Umbilical cord (tissue), 2 donors: Measurements from ENCODE around the gene ZMYND11. TPM values are rescaled to one million over a fixed set of nuclear protein-coding genes. Genes with fewer than 3 reads are reported as not detected.
"Not testable (repeated sequence)": the region's sequence is repeated elsewhere in the genome, so short reads cannot be mapped to it uniquely, and the experiment has no call there.

Source experiments
- DNase-seq: peaks from one replicate; pipeline ENCODE4 v3.0.0-alpha.2; 2015; ENCODE audit warnings: low spot score
- total RNA-seq: library from RNA; depleted of rRNA; stranded (reverse); fragments of >200 nt; gene quantifications from one replicate; pipeline ENCODE4 v1.2.3, GENCODE V29; 2014; ENCODE audit warnings: low replicate concordance; ENCODE audit not compliant: insufficient read depth

Gene ZMYND11
- total RNA-seq, 1 donor from 2014 or later: 68.1 TPM

DNA sequence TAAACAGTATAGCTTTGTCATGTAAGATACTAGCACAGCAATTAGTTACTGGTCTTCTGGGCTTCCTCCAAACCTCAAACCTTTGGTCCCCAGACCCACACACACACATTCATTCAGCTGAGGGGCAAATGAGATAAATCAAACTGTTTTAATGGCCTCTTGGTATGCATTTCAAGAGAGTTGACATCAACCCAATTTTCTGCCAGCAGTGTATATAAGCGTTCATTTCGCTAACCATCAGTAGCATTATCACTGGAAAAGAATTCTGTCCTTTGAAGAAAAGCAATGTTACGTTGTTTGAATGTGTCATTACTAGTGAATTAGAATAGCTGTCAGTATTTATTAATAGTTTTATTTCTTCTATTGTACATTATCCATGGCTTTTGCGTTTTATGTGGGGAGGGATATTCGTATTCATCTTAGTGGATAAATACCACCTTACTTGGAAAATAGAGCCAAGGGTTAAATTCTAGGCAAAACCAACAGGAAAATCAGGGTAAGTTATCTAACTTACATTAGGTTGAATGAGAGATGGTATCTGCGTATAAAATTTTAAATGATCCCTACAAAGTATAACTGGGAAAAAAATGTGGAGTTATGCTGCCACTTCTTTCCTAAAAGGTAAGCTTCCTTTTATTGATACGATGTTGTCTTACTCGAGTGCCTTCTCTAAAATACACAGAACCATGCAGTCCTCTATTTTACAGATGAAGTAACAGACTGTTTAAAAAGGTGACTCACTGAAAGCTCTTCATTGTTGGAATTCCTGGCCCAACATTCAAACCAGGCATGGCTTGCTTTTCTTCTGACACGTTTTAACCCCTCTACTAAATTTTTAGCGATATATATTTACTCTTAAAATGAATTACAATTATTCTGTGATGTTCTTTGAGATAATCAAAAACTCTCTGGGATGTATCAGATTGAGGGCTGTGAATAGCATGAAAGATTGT lies 2.0 kb upstream of the ZMYND11 start:
- peak; percentile 37 for DNase-seq

DNA sequence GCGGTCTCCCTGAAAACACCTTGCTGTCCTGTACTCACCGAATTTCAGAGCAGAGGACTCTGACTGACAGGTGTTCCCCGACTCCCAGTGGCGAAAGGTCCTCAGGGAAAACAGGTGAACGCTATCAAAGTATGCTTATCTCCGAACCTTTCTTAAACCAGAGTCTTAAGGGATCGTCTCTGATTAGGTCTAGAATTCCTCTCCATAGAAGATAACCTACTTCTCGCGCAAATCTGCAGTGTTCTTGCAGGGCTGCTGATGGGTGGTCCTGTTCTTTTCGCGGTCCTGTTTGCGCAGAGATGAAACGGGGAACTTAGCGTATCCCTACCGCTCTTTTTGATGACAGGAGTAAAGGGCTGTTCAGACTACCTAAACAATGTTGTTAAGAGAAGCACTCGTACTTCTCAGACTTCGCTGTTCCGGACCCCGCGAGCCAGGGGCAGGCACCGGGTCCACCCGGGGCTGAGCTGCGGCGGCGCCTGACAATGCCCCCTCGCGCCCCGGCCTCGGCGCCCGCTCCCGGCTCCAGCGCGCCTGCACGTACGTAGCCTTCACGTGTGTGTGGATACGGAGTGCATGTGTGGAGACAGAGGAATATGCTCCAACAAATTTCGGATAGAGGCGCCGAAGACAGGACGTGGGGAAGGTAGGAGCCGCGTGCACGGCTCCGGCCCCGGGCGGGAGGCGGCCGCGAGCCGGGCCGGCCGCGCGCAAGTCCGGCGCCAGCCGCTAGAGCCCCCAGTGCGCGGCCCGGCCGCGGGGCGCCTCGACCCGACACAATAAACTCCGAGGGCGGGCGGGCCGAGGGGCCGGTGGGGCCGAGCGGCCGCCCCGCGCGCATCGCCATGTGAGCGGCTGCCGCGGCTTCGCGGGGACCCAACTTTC lies 766 bp upstream of the ZMYND11 start:
- peak; percentile 33 for DNase-seq

DNA sequence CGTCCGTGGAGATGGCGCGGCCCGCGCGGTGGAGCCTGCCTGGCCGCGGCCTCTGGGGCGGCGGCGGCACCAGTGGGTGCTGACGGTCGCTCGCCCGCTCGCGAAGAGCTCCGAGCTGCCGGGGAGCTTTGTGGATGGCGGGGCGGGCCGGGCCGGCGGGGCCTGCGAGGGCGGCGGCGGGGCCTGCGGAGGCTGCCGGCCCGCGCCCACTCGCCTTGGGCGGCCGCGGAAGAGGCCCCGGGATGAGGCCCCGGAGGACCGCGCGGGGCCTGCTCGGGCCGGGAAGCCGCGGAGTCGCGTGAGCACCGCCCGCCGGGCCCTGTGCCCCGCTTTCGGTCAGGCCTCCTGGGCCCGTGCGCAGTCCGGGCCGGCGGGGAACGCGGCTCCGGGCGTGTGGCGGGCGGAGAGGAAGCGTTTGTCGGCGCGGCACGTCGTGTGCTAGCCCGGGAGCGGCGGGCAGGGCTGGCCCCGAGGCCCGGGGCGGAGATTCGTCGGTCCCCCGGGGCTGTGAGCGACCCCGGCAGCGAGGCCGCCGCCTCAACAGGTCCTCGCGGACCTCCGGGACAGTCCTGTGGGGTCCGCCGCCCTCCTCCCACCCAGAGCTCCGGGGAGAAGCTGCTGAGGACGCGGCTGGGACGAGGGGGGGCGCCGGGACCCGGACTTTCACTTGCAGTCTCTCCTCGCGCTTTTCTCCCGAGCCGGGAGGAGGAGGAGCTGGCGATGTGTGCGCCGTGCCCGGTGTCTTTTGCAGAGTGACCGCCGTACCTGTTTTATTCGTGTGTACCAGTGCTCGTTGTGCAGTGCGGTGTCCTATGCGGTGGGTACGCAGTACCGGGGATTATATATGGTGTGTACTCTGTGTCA lies 578 bp downstream of the ZMYND11 start:
- DNase-seq: peak; percentile 57

DNA sequence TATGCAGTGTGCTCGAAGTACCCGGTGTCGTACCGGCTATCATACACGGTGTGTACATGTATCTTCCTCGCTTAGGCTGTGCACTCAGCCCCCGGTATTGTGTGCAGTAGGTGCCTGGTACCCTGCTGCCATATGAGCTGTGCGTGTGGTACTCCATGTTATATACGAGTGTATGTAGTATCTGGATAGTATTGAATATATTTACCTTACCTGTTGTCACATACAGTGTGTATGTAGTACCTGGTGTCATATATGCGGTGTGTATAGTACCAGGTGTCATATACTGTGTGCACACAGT lies 1.2 kb downstream of the ZMYND11 start:
- DNase-seq: no peak

DNA sequence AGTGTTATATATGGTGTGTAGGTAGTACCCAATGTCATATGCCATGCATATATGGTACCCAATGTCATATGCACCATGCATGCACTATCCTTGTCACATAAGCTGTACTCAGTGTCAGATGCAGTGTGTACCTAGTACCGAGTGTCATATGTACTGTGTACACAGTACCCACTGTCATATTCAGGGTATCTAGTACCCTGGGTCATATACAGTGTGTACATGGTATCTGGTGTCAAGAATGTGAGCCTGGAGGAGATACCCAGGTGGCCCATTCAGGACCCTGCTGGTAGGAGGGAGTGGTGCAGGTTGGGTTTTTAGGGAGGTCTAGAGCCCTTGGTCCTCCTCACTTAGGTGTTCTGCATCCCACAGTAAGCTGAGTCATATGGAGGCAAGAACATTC lies 1.8 kb downstream of the ZMYND11 start:
- DNase-seq: peak; percentile 12

DNA sequence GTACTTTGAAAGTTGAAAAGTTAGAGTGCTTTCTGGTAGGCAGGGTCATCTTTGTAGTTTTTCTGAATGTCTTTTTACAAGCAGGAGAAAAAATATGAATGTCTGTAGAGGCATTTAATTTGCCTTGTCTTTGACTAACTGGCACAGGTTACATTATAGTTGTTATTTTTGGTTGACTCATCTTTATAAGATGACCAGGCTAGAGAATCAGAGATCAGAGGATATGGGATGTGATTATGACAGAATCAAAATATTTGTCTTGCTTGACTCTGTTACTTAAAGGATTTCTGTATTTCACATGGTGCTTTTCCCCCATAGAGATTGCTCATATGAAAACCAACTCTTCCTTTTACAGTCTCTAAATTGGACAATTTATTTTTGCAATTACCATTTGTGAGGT lies 2.4 kb downstream of the ZMYND11 start:
- peak; percentile 6 for DNase-seq

DNA sequence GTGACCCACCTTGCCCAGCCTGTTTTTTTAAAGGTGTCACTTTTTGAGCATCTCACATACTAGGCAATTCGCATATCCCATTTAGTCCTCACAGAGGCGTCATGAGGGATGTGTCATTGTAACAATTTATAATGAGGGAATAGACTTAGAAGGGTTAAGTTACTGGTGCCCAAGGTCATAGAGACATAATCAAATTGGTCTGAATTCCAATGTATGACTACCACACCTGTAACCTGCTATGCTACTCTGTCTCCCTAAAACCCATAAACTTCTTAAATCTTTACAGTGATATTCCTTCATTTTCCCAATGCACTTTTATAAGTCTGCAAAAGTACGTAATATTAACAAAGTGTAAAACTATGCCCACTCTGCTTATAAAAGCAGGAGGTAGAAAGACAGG lies 7.1 kb downstream of the ZMYND11 start:
- no peak for DNase-seq

DNA sequence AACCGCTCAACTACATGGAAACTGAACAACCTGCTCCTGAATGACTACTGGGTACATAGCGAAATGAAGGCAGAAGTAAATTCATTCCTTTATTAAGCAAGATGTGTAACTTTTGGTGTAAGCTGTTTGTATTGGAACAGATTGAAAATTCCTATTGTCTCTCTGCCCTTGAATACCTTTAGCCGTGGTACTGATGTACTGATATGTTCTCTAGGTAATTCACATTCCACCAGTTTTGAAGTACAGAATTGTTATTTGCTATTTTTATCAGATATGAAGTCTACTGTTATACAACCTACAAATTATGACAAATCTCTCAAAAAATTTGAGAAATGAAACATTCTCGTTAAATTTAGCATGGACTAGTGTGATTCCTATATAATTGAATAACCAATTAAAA lies 17.7 kb downstream of the ZMYND11 start:
- DNase-seq: no peak

DNA sequence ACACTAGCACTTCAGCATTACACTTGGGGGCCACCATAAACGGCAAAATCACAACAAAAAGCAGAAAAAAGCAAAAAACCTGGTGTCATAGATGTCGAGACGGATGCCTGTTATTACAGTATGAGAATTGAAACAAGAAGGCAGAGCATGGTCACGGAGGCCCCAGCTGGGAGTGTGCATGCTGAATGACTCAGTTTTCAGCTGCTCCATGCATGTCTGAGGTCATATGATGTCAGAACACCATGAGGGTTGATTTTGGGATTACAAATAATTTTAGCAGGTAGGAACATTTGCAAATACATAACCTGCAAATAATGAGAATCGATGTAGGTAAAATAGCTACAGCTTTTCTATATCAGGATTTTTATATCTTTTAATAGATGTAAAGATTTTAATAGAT lies 19.1 kb downstream of the ZMYND11 start:
- no peak for DNase-seq

DNA sequence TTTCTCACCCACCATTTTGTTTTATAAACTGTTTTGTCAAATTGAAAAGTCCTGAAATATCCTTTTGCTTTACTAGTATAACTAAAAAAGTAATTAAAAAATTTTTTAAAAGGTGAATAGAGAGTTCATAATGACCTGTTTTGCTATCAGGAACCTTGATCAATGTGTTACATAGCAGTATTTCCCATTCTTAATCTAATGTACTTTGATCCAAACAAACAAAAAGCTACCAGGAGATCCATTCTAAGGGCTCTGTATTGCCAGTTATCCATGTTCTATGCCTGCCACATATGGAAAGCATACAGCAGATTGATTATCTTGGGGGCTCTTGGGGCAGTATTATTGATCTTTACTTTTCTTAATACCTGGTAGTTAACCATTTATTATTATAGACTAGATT lies 32.1 kb downstream of the ZMYND11 start:
- DNase-seq: no peak

DNA sequence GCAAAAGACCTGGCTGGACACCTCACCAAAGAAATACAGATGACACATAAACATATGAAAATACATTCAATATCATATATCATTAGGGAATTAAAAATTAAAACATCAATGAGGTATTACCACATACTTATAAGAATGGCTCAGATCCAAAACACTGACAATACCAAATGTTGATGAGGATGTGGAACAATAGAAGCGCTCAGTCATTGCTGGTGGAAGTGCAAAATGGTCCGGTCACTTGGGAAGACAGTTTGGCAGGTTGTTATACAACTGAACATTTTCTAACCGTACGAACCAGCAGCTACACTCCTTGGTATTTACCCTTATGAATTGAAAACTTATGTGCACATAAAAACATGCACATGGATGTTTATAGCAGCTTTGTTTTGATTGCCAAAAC lies 38.5 kb downstream of the ZMYND11 start:
- DNase-seq: no peak

DNA sequence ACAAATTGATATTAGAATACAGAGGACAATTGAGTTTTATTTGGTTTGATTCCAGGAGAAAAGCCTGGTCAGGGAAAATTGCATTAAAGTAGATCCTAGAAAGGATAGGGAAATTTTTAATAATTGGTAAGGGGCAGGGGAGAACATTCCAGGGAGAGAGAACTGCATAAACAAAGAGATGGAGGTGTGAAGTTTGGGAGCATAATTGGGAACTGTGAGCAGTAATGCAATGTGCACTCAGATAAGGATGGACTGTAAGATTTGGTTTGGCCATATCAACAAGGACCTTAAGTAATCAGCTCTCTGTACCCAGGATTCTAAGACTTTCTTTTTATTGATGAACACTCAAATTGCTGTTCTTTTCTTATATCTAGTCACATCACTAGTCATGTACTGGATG lies 41.4 kb downstream of the ZMYND11 start:
- DNase-seq: no peak

DNA sequence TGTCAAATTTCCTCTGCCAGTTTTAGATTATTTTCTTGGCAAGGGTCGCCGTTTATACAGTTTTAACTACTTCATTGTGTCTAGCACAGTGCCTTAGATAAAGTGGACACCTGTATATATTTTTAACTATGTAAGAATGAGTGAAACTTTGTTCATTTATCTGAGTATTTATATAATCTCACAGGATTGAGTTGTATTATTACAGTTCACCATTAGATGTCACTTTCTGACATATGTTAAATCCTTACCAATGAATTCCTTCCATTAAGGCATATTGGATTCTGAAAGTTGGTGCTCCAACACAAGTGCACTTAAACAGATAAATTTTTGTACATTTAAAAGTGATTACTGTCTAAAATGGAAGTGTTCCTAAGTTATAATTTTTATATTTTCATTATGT lies 43.0 kb downstream of the ZMYND11 start:
- peak; percentile 49 for DNase-seq

DNA sequence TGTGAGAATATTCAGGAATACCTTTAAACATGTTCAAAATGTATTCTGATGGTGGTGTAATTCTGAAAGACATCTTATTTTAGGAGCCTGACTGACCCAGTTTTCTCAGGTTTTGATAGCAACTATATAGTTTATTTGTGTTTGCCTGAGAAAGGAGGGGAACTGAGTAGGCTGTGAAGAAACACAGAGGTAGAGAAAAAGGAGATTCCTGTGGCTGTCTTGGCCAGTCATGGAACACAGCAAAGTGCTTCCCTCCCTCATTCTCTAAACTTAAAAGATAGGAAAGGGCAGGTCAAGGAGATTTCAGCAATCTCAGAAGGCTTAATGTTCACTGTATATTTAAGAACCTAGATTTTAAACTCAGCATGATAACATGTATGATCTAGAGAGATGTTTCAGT lies 43.5 kb downstream of the ZMYND11 start:
- peak; percentile 56 for DNase-seq

DNA sequence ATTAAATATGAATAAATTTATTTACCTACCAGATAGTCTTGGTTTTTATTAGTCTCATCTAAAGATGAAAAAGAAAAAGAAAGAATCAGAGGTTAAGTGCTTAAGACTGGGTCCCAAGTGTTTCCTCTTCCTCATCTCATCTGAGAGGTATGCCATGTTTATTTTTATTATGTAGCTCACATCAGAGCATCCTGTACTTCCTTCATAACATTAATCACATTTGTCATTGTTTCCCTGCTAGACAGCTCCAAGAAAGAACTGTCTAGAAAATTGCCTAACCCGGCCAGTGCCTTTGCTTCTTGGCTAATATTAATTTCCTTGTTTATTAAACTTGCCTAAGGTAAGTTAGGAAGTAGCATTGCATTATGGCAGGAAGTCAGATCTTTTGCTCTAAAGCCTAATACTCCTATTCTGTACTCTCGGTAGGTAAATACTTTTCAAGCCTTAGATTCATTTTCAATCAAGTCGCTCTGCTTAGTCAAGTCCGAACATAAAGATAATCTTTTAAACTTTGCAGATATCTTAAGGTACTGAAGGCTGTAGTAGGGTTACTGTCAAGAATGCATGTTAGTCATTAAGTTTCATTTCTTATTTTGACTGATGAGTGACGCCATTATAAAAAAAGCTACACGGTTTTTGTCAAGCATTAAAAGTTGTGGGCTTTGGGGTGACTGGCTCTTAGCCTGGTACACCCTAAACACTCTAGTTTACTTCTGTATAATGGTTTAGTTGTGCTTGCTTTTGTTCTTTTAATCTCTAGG lies 47.4 kb downstream of the ZMYND11 start:
- no peak for DNase-seq

DNA sequence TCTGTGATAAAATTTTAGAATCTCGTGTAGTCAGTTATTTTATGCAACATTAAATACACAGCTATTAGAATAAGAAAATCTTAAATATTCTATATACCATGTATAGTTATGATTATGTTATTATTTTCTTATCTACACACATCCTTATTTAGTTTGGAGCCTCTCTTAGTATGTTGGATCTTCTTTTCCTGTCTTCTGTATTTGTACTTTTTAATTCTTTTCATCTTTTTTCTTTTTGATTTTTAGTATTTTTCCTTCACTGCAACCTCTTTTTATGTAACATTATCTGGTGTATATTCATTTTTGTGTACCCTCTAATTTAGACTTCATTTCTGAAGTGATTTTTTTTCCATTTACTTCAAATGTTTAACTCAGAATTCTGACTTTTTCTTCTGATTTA lies 48.9 kb downstream of the ZMYND11 start:
- no peak for DNase-seq

DNA sequence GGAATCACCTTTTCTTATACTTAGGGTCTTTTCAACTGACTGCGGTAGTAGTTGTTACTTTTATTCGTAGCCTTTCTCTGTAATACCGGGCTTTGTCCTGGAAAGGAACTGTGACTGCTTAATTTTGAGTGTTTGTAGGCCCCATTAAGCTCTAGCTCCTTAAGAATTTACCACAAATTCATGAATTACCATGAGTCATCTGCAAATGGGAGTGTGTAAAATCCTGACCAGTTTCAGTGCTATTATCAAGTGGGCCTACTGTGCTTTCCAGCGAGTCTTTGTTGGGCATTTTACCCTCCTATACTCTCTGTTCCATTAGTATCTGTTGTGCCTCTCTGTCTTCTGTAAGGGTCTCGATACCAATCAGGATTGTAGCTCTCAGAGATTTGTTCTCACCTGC lies 49.7 kb downstream of the ZMYND11 start:
- no peak for DNase-seq

DNA sequence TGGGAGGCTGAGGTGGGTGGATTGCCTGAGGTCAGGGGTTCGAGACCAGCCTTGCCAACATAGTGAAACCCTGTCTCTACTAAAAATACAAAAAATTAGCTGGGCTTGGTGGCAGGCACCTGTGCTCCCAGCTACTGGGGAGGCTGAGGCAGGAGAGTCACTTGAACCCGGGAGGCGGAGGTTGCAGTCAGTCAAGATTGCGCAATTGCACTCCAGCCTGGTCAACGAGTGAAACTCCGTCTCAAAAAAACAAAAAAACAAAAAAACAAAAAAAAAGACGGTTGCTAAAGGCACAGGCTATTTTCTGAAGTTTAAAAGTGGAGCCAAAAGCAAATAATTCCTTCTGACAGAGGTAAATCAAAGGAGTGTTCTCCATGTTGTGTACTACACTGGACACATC lies 50.3 kb downstream of the ZMYND11 start:
- DNase-seq: not testable (repeated sequence)

DNA sequence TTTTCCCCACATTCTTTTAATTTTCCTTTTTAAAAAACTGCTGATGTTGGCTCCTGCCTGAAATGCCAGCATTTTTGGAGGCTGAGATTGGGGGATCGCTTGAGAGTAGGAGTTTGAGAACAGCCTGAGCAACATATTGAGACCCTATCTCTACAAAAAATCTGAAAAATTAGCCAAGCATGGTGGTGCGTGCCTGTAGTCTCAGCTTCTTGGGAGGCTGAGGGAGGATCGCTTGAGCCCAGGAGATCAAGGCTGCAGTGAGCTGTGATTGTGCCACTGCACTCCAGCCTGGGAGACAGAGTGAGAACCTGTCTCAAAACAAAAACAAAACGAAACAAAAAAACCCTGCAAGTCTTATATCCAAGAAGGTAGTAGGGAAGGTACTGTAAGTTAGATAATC lies 51.7 kb downstream of the ZMYND11 start:
- DNase-seq: no peak

DNA sequence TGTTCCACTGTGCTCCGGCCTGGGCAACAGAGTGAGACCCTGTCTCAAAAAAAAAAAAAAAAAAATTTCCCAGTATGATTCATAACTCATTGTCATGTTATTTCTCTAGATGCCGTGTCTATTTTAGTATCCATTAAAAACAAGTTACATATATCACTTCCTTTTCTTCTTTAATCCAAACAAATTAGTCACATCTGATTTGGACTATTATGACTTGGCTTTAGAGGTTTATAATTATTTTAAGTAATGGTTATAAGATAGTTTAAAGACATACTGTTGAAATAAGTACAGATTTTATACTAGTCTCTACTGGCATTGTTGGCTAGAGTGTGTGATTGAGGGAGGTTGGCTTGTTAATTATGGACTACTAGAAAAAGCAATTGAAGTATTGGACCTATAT lies 53.3 kb downstream of the ZMYND11 start:
- no peak for DNase-seq

DNA sequence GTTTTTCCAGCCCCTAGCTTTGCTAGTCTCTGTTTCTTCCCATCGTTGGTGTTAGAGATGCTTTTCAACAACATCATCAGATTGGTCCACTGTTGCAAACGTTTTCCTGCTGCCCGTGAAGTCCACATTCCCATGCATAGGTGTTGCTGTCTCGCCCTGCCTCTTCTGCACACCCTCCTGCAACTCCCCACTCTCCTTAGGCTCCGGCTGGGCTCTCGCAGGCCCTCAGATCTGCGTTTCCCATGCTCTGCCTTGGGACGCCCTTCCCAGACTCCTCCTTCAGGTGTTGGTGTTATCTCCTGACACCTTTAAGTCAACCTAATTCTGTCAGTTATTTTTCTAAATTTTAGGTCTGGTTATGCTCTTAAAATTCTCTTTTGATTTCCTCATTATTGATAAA lies 55.0 kb downstream of the ZMYND11 start:
- no peak for DNase-seq
